ENCODE data around the gene KLHL25. TPM values are rescaled to one million over a fixed set of nuclear protein-coding genes. Genes with fewer than 3 reads are reported as not detected.

KLHL25 gene
- total and polyA plus RNA-seq, 2 of the 8 experiments (the other 6 are each of a cell fraction or from before 2014, with no cell fraction given): 16.5 to 22.0 TPM

DNA sequence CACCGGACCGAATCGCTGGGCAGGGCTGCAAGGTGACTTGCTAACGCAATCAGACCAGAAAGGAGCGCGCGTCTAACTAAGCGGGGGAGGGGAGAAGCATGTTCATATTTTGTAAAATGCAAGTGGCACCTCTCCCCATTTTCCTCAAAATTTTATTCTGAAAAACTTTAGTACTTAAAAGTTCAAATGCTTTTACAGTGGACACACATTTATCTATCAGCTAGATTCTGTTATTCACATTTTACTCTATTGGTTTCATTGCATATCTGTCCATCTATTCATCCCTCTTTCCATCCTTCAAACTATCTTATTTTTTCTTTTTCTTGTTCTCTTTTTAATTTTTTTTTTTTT, 46.1 kb upstream of the KLHL25 start (continued):
- TF ChIP-seq, protein P1, sequence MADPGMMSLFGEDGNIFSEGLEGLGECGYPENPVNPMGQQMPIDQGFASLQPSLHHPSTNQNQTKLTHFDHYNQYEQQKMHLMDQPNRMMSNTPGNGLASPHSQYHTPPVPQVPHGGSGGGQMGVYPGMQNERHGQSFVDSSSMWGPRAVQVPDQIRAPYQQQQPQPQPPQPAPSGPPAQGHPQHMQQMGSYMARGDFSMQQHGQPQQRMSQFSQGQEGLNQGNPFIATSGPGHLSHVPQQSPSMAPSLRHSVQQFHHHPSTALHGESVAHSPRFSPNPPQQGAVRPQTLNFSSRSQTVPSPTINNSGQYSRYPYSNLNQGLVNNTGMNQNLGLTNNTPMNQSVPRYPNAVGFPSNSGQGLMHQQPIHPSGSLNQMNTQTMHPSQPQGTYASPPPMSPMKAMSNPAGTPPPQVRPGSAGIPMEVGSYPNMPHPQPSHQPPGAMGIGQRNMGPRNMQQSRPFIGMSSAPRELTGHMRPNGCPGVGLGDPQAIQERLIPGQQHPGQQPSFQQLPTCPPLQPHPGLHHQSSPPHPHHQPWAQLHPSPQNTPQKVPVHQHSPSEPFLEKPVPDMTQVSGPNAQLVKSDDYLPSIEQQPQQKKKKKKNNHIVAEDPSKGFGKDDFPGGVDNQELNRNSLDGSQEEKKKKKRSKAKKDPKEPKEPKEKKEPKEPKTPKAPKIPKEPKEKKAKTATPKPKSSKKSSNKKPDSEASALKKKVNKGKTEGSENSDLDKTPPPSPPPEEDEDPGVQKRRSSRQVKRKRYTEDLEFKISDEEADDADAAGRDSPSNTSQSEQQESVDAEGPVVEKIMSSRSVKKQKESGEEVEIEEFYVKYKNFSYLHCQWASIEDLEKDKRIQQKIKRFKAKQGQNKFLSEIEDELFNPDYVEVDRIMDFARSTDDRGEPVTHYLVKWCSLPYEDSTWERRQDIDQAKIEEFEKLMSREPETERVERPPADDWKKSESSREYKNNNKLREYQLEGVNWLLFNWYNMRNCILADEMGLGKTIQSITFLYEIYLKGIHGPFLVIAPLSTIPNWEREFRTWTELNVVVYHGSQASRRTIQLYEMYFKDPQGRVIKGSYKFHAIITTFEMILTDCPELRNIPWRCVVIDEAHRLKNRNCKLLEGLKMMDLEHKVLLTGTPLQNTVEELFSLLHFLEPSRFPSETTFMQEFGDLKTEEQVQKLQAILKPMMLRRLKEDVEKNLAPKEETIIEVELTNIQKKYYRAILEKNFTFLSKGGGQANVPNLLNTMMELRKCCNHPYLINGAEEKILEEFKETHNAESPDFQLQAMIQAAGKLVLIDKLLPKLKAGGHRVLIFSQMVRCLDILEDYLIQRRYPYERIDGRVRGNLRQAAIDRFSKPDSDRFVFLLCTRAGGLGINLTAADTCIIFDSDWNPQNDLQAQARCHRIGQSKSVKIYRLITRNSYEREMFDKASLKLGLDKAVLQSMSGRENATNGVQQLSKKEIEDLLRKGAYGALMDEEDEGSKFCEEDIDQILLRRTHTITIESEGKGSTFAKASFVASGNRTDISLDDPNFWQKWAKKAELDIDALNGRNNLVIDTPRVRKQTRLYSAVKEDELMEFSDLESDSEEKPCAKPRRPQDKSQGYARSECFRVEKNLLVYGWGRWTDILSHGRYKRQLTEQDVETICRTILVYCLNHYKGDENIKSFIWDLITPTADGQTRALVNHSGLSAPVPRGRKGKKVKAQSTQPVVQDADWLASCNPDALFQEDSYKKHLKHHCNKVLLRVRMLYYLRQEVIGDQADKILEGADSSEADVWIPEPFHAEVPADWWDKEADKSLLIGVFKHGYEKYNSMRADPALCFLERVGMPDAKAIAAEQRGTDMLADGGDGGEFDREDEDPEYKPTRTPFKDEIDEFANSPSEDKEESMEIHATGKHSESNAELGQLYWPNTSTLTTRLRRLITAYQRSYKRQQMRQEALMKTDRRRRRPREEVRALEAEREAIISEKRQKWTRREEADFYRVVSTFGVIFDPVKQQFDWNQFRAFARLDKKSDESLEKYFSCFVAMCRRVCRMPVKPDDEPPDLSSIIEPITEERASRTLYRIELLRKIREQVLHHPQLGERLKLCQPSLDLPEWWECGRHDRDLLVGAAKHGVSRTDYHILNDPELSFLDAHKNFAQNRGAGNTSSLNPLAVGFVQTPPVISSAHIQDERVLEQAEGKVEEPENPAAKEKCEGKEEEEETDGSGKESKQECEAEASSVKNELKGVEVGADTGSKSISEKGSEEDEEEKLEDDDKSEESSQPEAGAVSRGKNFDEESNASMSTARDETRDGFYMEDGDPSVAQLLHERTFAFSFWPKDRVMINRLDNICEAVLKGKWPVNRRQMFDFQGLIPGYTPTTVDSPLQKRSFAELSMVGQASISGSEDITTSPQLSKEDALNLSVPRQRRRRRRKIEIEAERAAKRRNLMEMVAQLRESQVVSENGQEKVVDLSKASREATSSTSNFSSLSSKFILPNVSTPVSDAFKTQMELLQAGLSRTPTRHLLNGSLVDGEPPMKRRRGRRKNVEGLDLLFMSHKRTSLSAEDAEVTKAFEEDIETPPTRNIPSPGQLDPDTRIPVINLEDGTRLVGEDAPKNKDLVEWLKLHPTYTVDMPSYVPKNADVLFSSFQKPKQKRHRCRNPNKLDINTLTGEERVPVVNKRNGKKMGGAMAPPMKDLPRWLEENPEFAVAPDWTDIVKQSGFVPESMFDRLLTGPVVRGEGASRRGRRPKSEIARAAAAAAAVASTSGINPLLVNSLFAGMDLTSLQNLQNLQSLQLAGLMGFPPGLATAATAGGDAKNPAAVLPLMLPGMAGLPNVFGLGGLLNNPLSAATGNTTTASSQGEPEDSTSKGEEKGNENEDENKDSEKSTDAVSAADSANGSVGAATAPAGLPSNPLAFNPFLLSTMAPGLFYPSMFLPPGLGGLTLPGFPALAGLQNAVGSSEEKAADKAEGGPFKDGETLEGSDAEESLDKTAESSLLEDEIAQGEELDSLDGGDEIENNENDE (IDR thresholded peaks at IDR 0.05; ENCODE audit: insufficient replicate concordance, low read length): peak; percentile 14
- TF ChIP-seq SIX5 (IDR thresholded peaks at IDR 0.05; ENCODE audit: low read depth, low read length): no peak
